Fibroblast of pulmonary artery (primary cell): ENCODE measurements around the gene CAPN12.

Experiments used
- DNase-seq: peaks from one replicate; pipeline ENCODE4 v3.0.0-alpha.2; 2010; ENCODE audit warnings: low read depth
- H3K4me3 ChIP-seq: replicated peaks from 2 replicates; pipeline ENCODE4 v1.5.1; 2011; ENCODE audit warnings: low read depth, mild to moderate bottlenecking, control low read depth, low read length, moderate library complexity
- CTCF ChIP-seq: IDR thresholded peaks from 2 replicates; pipeline ENCODE4 v1.5.1; 2011; ENCODE audit warnings: mild to moderate bottlenecking, control low read depth, low read length, inconsistent platforms; ENCODE audit errors: missing control alignments

The CAPN12 gene

GRCh38 chr19:38709671-38710415, 34.4 kb downstream of the CAPN12 start:
- no peak for DNase-seq
- TF ChIP-seq CTCF, result no peak
- H3K4me3 ChIP-seq, result no peak overlapping the region

- H3K4me3 ChIP-seq, result no peak overlapping the region
- no peak for DNase-seq
- TF ChIP-seq CTCF, result no peak
These were observed 35.2 kb downstream of the CAPN12 start for GRCh38 chr19:38709119-38709518.

GRCh38 chr19:38708413-38709024, 35.8 kb downstream of the CAPN12 start:
- no peak overlapping the region for H3K4me3 ChIP-seq
- no peak for TF ChIP-seq CTCF

GRCh38 chr19:38707512-38708114, 36.7 kb downstream of the CAPN12 start:
- TF ChIP-seq CTCF, result no peak
- DNase-seq, result peak; percentile 65
- H3K4me3 ChIP-seq, result no peak overlapping the region

More at GRCh38 chr19:38708413-38709024, 35.8 kb downstream of the CAPN12 start:
- no peak for DNase-seq

- no peak for TF ChIP-seq CTCF
- DNase-seq, result no peak
These were observed 37.3 kb downstream of the CAPN12 start for GRCh38 chr19:38706792-38707511.

GRCh38 chr19:38705197-38706019, 38.9 kb downstream of the CAPN12 start:
- TF ChIP-seq CTCF, result no peak
- no peak for DNase-seq

More at GRCh38 chr19:38706792-38707511, 37.3 kb downstream of the CAPN12 start:
- H3K4me3 ChIP-seq, result no peak overlapping the region

More at GRCh38 chr19:38705197-38706019, 38.9 kb downstream of the CAPN12 start:
- no peak overlapping the region for H3K4me3 ChIP-seq
